GM23248 (cell line): ENCODE results near the gene MOB1A.

Experiments used
- EZH2 ChIP-seq: fragments of 200-600 bp; sonication (generic); IDR thresholded peaks from 2 replicates; pipeline ENCODE4 v1.6.1; 2018; ENCODE audit warnings: antibody characterized with exemption, mild to moderate bottlenecking; ENCODE audit not compliant: insufficient read depth, poor library complexity, severe bottlenecking
- EZH2phosphoT487 ChIP-seq: fragments of 200-600 bp; sonication (generic); IDR thresholded peaks from 2 replicates; pipeline ENCODE4 v1.6.1; 2018; ENCODE audit warnings: antibody characterized with exemption, moderate library complexity, mild to moderate bottlenecking, low read depth; ENCODE audit not compliant: insufficient read depth

GRCh38 chr2:74130211-74130995 lies 48.3 kb downstream of the MOB1A start:
- TF ChIP-seq EZH2: no peak
- TF ChIP-seq EZH2phosphoT487: no peak
